Activated CD8-positive, alpha-beta memory T cell treated with anti-CD3 and anti-CD28 coated beads, Interleukin-2, amount 50 U/mL, for 1 hour (primary cell): ENCODE data around the gene ZNF778.
"Not testable (repeated sequence)": the region's sequence is repeated elsewhere in the genome, so short reads cannot be mapped to it uniquely, and the experiment has no call there.

Source experiments
- DNase-seq: peaks from one replicate; pipeline ENCODE4 v3.0.0-alpha.2; 2020; ENCODE audit errors: extremely low read depth

Gene ZNF778

GRCh38 chr16:89256651-89257254, 39.2 kb downstream of the ZNF778 start:
- peak; percentile 77 for DNase-seq

- no peak for DNase-seq
Measured at GRCh38 chr16:89257281-89257731, 39.8 kb downstream of the ZNF778 start.

DNA sequence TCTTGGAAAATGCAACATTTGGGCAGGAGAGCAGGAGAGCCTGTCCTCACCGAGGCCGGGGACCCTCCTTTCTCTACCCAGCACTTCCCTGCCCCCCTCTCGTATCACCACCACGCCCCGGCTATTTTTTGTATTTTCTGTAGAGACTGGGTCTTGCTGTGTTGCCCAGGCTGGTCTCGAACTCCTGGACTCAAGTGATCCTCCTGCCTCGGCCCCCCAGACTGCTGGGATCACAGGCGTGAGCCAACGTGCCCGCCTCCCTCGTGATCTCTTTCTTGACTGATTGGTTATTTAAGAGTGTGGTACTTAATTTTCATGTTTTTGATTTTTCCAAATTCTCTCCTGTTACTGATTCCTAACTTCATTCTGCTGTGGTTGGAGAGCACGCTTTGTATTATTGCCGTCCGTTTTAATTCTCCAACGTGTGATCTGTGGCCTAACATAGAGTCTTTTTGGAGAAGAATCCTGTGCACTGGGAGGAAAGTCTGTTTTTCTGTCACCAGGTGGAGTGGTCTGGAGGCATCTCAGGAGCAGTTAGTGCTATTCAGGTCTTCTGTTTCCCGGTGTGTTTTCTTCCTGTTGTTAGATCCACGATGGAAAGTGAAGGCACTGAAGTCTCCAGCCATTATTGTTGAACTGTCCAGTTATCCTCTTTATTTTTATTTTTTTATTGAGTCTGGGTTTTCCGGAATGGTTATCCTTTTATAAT, 40.4 kb downstream of the ZNF778 start:
- DNase-seq: no peak

- DNase-seq: not testable (repeated sequence)
Measured at GRCh38 chr16:89259901-89260300, 42.4 kb downstream of the ZNF778 start.

DNA sequence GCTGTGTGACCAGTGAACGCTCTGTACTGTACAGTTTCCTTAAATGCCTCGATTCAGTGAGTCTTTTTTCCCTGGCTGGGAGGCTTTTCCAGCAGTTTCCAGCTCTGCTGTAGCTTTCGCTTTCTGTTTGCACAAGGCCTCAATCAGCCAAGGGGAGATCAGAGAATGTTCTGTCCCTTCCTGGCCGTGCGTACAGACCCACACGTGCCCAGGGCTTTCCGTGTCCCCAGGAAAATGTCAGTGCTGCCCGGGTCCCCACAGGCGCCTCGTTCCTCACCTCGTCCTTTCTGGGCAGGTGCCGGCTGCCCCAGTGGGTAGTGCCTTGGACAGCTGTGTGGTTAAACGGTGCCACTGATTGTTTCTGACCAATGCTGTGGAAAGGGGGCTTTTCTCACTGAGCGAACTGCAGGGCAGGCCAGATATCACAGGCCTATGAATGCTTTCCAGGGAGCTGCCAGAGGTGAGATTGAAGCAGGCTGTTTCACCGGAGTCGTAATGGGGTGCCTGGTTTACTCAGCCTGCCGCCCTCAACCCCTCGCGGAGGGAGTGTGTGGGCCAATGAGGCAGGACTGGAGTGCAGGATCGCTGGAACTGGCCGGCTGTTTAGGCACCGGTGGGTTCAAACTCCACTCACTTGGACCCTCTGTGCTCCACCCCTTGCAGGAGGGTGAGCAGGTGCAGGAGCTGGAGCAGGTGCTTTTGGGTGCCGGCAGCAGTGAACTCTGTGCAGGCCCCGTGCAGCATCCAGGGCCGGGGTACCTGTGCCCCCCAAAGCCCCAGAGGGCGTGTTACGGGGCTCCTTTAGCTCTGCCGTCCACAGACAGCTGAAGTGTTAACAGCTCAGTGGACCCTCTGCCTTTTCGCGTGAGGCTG, 44.4 kb downstream of the ZNF778 start:
- DNase-seq: no peak

DNA sequence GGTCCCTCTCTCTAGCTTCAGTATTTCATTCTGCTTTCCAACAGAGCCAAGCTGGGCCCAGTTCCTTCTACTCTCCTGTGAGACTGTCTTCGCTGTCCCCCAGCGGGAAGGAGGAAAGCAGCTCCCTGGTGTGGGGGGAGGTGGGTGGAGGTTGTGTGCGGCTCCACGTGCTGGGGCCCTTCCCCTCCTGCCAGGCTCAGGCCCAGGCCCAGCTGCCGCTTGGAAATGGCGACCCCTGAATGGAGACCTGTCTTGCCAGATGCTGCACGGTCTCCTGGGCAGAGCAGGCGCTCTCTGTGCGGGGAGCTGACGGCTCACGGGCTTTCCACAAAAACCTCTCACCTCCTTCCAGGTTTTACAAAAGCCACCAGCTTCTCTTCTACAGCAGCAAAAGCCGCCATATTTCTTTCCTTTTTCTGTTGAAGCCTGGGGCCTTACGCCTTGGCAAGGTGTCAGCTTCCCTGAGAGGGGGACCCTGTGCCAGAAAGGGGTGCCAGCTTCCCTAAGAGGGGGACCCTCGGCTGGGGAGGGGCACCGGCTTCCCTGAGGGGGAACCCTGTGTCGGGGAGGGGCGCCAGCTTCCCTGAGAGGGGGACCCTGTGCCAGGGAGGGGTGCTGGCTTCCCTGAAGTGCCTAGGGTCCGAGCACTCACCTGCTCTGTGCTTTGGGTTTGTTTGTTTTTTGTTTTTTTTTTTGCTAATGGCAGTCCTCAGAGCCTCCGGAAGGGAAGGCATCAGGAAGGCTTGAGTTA, 47.5 kb downstream of the ZNF778 start:
- no peak for DNase-seq

DNA sequence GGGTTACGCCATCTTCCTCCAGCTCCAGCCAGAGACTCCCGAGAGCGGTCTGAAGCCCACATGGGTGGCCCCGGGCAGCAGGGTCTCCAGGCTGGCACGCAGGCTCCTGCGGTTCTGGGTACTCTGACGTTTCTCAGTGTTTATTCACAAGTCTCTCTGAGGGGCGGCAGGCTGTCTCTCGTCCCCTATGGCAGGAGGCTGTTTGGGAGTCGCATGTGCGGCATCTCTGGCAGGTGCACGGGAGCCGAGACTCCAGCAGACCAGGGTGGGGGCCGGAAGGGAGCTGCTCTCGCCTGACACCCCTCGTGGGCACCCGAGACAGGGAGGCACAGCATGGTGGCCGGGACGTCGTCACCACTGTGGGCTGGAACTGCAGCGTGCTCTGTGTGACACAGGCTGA, 48.1 kb downstream of the ZNF778 start:
- DNase-seq: no peak

GRCh38 chr16:89266521-89267134, 49.1 kb downstream of the ZNF778 start:
- DNase-seq: no peak

- not testable (repeated sequence) for DNase-seq
Measured at GRCh38 chr16:89267746-89268145, 50.2 kb downstream of the ZNF778 start.

GRCh38 chr16:89268585-89268984, 51.1 kb downstream of the ZNF778 start:
- no peak for DNase-seq

- DNase-seq: no peak
Measured at GRCh38 chr16:89268987-89269735, 51.7 kb downstream of the ZNF778 start.

DNA sequence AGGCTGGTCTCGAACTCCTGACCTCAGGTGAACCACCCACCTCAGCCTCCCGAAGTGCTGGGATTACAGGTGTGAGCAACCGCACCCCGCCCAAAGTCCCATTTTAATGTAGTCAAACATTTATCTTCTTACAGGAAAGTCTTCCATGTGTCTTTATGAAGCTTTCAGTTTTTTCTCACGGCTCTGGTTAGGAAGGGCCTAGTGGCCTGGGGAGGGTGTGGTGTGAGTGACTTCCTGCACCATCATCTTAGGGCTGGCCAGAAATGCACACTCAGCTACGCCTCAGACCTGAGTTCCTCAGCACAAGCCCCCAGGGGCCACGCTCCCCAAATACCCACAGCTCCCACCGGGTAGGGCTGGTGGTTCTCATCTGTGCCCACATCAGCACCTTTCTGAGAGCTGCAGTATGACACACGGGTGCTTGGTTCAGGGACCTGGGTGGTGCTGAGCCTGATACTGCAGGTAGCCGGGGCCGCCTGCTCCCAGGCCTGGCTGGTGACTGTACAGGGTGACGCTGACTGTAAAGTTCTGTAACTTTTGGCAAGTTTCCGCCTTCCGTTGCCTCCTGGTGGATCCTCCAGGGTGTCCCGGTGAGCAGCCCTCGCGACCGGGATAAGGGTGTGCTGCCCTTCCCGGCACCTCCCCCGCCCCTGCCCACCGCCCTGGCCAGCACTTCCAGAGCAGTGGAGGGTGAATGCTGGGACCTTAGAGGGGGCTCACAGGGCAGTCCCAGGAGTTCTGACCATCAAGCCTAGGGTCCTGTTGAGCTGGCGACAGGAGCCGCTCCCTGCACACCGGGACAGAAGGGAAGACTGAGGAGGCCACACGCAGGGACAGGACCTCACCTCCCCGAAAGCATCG, 52.5 kb downstream of the ZNF778 start:
- no peak for DNase-seq

DNA sequence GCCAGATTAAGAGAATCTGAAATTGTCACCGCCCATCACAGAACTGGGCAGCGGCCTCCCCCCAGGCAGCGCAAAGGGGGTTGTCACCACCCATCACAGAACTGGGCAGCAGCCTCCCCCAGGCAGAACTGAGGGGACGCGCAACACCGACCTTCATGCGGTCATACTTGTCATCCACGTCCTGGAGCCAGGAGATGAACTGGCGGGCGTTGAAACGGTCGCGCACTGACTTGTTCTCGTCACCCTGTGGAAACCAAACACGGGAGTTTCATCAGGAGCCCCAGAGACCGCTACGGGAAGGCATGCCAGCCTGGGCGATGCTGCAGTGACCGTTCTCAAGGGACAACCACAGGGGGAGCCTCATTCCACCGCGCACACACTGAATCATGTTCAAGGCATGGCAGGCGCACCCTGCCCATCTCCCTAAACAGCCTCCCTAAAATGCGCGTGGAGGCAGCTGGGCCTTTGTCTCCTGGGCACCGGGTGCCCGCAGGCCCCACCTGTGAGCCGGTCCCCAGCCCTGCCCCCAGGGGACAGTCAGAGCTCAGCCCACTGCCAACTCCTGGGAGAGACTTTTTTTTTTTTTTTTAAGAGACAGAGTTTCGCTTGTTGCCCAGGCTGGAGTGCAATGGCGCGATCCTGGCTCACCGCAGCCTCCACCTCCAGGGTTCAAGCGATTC, 53.3 kb downstream of the ZNF778 start:
- DNase-seq: no peak

DNA sequence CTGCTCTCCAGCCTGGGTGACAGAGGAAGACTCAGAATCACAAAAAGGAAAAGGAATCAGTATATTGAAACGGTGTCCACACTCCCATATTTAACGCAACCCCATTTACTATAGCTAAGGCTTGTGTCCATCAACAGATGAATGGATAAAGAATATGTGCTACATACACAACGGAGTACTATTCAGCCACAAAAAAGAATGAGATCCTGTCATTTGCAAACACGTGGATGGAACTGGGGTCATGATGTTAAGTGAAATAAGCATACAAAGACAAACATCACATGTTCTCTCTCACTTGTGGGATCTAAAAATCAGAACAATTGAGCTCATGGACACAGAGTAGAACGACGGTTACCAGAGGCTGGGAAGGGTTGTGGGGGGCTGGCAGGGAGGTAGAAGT, 55.1 kb downstream of the ZNF778 start:
- DNase-seq: no peak

DNA sequence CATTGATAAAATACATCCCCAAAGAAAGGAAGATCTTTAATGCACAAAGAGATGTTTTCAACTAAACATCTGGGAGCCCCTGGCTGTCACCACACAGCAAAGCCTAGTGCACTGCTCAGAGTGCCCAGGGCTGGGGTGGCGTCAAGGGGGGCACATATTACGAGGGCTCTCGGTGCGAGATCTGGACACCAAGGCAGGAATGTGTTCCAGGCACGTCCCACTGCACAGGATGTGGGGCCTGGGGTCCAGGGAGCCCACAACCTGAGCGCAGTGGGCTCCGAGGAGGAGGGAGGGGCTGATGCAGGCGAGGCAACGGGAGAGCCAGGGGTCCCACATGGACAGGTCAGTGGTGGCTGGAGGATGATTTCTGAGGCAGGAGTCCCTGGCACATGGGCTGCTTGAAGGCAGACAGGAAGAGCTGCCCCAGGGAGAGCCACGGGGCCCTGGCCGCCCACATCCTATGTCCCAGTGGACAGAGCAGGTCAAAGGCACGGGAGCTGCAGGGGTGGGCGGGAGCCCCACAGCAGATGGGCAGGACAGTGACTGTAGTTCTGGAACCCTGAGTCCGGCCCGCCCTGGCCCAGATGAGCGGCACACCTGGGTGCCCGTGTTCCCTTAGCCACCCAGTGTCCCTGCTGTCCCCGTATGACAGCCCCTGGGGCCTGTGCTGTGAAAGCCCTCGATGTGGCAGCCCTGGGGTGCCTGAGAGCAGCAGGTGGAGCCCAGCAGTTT, 56.4 kb downstream of the ZNF778 start:
- DNase-seq: no peak

GRCh38 chr16:89274561-89275283, 57.2 kb downstream of the ZNF778 start:
- no peak for DNase-seq

DNA sequence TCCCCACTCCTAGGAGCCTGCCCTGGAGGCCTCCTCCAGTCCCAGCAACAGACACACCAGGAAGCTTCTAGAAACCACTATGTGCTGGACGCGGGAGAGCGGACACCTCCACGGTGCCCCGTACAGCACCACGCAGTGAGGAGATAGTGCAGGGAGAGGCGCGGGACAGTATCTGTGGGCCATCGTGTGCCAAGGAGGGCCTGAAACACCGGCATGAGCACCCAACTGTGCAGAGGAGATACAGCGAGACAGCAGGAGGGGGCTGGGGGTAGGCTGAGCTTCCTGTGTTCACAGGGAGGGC, 57.7 kb downstream of the ZNF778 start:
- no peak for DNase-seq
